GM19351 (cell line): ENCODE data around the gene PPP1R15A.
"Not testable (repeated sequence)": the region's sequence is repeated elsewhere in the genome, so short reads cannot be mapped to it uniquely, and the experiment has no call there.

Experiments used
- ATAC-seq: cut with Tn5 transposase; IDR thresholded peaks from one replicate; pipeline ENCODE4 v1.9.1; 2021; ENCODE audit warnings: mild to moderate bottlenecking, moderate library complexity; ENCODE audit not compliant: unreplicated experiment

Gene PPP1R15A

GRCh38 chr19:48879025-48879637 is 6.9 kb downstream of the PPP1R15A start:
- ATAC-seq: no peak

GRCh38 chr19:48879696-48880095 is 7.5 kb downstream of the PPP1R15A start:
- not testable (repeated sequence) for ATAC-seq

- no peak for ATAC-seq
These were observed 9.8 kb downstream of the PPP1R15A start for GRCh38 chr19:48881741-48882657.

GRCh38 chr19:48883726-48884125 is 11.5 kb downstream of the PPP1R15A start:
- no peak for ATAC-seq

- no peak for ATAC-seq
These were observed 15.8 kb downstream of the PPP1R15A start for GRCh38 chr19:48887861-48888612.

- not testable (repeated sequence) for ATAC-seq
These were observed 17.3 kb downstream of the PPP1R15A start for GRCh38 chr19:48889496-48889895.

GRCh38 chr19:48890551-48890950 is 18.3 kb downstream of the PPP1R15A start:
- ATAC-seq: no peak

- ATAC-seq: no peak
These were observed 23.0 kb downstream of the PPP1R15A start for GRCh38 chr19:48895226-48895625.

GRCh38 chr19:48896191-48896720 is 24.0 kb downstream of the PPP1R15A start:
- ATAC-seq: no peak

- ATAC-seq: no peak
These were observed 25.0 kb downstream of the PPP1R15A start for GRCh38 chr19:48897181-48897580.

GRCh38 chr19:48899386-48899749 is 27.1 kb downstream of the PPP1R15A start:
- not testable (repeated sequence) for ATAC-seq

GRCh38 chr19:48899781-48900476 is 27.7 kb downstream of the PPP1R15A start, which contains the start of gene NUCB1:
TSS of gene NUCB1 (plus strand) at chr19:48900312. CDS start at chr19:48900797, 485 bp downstream.
- ATAC-seq: peak; percentile 86

GRCh38 chr19:48900477-48901406 is 28.5 kb downstream of the PPP1R15A start:
- no peak for ATAC-seq

- ATAC-seq: not testable (repeated sequence)
These were observed 30.1 kb downstream of the PPP1R15A start for GRCh38 chr19:48902291-48902690.

GRCh38 chr19:48903788-48904187 is 31.6 kb downstream of the PPP1R15A start:
- ATAC-seq: not testable (repeated sequence)

- ATAC-seq: no peak
These were observed 33.4 kb downstream of the PPP1R15A start for GRCh38 chr19:48905664-48906063.

- ATAC-seq: no peak
These were observed 34.1 kb downstream of the PPP1R15A start for GRCh38 chr19:48906324-48906723.

GRCh38 chr19:48907671-48908070 is 35.5 kb downstream of the PPP1R15A start:
- ATAC-seq: no peak

- not testable (repeated sequence) for ATAC-seq
These were observed 37.3 kb downstream of the PPP1R15A start for GRCh38 chr19:48909424-48910077.
